ENCODE measurements around the gene S1PR5.

The S1PR5 gene

DNA sequence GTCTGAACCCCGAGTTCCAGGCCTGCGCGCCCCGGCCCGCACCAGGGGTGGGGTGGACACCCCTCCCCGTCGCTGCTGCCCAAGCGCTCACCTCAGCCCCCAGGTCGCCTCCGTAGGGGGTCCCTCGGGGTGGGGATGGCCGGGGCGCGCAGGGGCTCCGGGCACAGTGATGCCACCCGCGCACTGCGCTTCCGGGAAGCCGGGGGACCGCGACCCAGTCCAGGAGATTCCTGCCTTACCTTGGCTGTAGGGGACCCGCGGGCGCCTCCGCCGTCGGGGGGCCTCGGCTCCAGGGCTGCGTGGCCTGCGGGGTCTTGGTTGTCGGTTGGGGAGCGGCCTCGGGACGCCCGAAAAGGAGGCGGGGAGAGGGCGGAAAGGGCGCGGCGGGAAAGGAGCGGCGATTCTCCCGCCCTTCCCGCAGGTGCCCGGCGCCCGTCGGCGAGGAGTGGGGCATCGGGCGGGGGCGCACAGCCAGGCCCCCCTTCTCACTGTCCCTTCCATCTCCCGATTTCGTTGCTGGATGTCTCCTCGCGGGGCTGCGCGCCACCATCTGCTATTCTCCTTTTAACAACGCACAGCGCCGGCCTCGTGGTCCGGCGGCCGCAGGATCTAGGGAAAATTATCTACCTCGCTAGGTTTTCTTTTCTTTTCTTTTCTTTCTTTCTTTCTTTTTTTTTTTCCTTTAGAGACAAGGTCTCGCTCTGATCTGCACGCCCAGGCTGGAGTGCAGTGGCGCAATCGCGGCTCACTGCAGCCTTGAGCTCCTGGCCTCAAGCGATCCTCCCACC lies 14.1 kb downstream of the S1PR5 start, which contains the start of gene KEAP1:
Gene KEAP1 (minus strand): TSS at position 355 of the 788 bp plus-strand sequence. CDS start 3,323 bp downstream, outside the sequence.
- H3K27ac ChIP-seq, result peak within 1 kb of the TSS; percentile 96
- no peak for TF ChIP-seq ZFX (IDR thresholded peaks at IDR 0.05; ENCODE audit: borderline replicate concordance)
- no peak for TF ChIP-seq CTCF (IDR thresholded peaks at IDR 0.05)

DNA sequence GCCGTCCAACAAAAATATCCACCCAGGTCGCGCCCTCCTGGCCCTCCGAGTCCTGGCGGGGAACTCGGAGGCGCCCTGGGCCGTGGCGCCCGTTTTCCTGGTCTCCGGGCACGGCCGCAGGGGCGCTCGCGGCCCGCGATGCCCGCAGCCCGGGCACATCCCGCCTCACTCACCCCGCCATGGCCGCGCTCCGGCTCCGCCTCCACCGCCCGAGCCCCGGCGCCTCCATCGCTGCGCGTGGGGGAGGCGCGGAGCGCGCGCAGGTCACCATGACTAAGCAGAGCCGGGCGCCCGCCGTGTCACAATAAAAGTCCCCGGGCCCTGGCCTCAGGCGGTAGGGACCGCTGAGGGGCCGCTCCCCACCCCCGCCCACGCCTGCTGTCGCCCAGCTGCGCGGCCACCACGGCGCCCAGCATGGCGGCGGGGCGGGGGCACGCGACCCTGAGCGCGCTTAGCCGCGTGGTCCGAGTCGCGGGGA lies 14.7 kb downstream of the S1PR5 start:
- peak overlapping the region; percentile 96 for H3K27ac ChIP-seq
- TF ChIP-seq CTCF (IDR thresholded peaks at IDR 0.05) (peak; percentile 11; the same call in 1 of the 2 replicates), ZFX (IDR thresholded peaks at IDR 0.05; ENCODE audit: borderline replicate concordance) (no peak)

DNA sequence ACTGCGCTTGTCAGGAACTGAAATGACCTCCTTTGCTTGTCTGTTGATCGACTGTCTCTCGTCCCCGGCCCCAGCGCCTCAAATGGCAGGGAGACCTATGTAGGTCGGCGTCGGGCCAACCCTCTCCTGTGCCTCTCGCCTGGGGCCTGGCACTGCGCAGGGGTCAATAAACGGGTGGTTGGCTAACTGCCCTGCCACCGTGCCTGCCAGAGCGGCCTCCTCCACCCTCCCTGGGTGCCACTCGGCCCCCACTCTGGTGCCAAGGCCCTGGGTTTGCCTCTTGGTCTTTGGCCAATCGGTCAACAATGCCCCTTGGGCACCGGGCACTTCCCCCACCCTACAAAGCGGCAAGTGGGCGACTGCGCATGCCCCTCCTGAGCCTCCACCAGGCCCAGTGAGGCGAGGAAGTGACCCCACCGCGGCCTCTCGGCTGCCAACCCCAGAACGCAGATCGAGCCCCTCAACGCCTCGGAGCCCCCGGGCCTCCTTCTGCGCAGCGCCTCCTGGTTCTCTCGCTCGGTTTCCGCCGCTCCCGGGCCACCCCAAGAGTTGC lies 15.2 kb downstream of the S1PR5 start:
- peak overlapping the region; percentile 96 for H3K27ac ChIP-seq

GRCh38 chr19:10500247-10500592 lies 17.0 kb downstream of the S1PR5 start:
- no peak for TF ChIP-seq ZFX (IDR thresholded peaks at IDR 0.05; ENCODE audit: borderline replicate concordance)
- no peak for TF ChIP-seq CTCF (IDR thresholded peaks at IDR 0.05)
- H3K27ac ChIP-seq, result peak overlapping the region; percentile 96

More for the DNA sequence above, 15.2 kb downstream of the S1PR5 start:
- TF ChIP-seq ZFX (IDR thresholded peaks at IDR 0.05; ENCODE audit: borderline replicate concordance) (no peak), CTCF (IDR thresholded peaks at IDR 0.05) (no peak)

- no peak for TF ChIP-seq ZFX (IDR thresholded peaks at IDR 0.05; ENCODE audit: borderline replicate concordance)
- no peak for TF ChIP-seq CTCF (IDR thresholded peaks at IDR 0.05)
- peak overlapping the region; percentile 96; the same call in 1 of the 2 replicates for H3K27ac ChIP-seq
These were observed 17.5 kb downstream of the S1PR5 start for GRCh38 chr19:10499550-10500246.

- TF ChIP-seq ZFX (IDR thresholded peaks at IDR 0.05; ENCODE audit: borderline replicate concordance), result no peak
- no peak for TF ChIP-seq CTCF (IDR thresholded peaks at IDR 0.05)
- H3K27ac ChIP-seq, result no peak overlapping the region
These were observed 19.9 kb downstream of the S1PR5 start for GRCh38 chr19:10497371-10497770.
